HG03575 (cell line): ENCODE data around the gene SNPH.

Experiments used
- ATAC-seq: cut with Tn5 transposase; IDR thresholded peaks from one replicate; pipeline ENCODE4 v1.9.1; 2021; ENCODE audit not compliant: unreplicated experiment, insufficient number of reproducible peaks, low FRiP score; ENCODE audit errors: extremely low read depth

Gene SNPH

DNA sequence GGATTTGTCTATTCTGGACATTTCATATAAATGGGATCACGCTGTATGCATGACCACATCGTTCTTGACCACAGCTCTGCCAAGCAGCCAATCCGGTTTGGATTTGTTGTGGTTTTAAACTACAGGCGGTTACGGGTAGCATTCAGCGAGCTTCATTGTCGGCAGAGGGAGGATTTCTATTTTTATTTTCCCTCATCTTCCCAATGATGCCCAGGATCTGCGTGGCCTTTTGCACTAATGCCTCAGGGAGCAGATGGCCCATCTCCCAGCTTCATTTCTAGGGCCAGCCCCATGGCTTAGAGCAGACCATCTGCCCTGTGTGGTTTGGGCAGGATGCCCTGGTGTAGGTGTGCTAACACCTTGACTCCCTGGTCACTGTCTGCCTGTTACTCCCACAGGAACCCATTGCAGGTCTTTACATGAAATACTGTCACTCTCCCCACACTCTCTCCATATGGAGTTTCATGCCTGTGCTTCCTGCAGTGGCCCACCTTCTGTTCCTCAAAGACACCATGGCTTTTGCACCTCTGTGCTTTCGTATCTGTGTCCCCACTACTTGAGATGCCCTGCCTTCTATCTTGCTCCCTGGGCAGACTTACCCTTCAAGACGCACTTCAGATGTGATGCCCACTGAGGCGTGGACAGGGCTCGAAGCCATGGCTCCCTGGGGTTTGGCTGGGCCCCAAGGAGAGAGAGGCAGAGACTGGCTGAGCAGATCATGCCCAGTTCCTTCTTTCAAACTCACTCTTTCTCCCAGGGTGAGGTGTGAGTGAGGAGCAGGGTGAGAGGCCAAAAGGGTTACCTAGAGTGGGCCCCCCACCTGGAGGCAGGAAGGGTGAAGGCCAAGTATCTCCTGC lies 36.8 kb downstream of the SNPH start:
- no peak for ATAC-seq

DNA sequence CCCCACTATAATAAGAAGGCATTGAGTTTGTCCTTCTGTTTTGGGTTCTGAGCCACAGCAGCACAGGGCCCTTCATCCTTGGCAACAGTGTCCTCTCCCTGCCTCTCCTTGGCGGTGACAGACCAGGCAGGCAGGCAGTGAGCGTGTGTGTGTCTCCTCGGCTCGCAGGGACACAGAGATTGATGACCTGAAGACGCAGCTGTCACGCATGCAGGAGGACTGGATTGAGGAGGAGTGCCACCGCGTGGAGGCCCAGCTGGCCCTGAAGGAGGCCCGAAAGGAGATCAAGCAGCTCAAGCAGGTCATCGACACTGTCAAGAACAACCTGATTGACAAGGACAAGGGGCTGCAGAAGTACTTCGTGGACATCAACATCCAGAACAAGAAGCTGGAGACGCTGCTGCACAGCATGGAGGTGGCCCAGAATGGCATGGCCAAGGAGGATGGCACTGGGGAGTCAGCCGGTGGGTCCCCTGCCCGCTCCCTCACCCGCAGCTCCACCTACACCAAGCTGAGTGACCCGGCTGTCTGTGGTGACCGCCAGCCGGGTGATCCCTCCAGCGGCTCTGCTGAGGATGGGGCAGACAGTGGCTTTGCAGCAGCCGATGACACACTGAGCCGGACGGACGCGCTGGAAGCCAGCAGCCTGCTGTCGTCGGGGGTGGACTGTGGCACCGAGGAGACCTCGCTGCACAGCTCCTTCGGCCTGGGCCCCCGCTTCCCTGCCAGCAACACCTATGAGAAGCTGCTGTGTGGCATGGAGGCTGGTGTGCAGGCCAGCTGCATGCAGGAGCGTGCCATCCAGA lies 38.8 kb downstream of the SNPH start:
- no peak for ATAC-seq

DNA sequence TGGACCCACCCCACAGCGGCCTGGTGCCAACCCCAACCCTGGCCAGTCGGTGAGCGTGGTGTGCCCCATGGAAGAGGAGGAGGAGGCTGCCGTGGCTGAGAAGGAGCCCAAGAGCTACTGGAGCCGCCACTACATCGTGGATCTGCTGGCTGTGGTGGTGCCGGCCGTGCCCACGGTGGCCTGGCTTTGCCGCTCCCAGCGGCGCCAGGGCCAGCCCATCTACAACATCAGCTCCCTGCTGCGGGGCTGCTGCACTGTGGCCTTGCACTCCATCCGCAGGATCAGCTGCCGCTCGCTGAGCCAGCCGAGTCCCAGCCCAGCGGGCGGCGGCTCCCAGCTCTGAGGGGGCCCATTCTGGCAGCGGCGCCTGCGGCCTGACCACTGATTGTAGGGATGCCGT lies 39.6 kb downstream of the SNPH start:
- ATAC-seq = no peak

DNA sequence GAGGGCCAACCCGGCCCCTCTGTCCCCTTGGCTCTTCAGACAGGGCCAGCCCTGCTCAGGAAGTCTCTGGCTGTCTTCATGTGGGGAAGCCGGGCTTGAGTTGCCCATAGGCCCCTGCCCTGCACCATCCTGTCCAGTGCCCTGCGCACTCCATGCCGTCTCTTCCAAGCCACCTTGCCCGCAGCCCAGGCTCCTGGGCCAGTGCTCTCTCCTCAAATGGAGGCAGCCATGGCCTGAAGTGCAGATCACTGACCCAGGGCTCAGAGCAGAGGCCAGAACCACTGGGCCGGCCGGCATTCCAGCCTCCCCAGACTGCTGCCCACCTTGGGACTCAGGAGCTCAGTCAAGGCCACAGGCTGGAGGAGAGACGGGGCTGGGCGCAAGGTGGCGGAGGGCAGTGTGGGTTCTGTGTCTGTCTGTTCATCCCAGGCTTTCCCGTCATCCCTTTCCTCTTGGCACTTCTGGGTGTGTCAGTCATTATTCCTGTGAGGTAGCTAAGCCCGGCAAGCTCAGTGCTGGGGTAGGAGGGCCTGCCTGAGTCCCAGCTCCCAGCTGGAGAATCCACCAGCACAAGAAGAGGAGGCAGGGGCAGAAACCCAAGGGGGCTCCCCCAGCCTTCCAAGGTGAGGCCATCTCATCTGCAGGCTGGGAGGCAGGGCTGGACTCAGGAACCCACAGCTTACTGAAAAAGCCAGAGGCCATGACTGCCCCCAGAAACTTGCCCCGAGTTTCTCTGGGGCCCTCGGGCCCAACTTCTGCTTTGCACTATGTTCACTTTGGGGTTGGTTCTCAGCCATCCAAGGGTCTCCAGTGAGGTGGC lies 40.4 kb downstream of the SNPH start:
- ATAC-seq = no peak

DNA sequence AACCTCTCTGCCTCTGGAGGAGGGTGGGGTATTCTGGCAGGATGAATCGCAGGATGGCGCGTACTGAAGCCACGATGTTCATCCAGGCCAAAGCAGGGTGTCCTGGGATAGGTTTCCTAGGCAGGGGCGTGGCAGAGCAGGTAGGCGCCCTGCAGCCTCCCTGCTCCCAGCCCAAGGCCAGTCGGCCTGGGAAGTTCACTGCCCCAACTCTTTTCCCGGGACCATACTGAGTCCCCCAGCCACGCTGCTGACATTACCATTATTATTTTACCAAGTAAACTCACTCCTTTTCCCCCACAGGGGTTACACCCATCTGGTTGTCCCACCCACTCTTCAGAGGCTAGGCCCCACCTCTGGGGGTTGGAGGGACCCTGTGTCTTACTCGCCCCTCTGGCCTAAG lies 41.1 kb downstream of the SNPH start:
- ATAC-seq = no peak

DNA sequence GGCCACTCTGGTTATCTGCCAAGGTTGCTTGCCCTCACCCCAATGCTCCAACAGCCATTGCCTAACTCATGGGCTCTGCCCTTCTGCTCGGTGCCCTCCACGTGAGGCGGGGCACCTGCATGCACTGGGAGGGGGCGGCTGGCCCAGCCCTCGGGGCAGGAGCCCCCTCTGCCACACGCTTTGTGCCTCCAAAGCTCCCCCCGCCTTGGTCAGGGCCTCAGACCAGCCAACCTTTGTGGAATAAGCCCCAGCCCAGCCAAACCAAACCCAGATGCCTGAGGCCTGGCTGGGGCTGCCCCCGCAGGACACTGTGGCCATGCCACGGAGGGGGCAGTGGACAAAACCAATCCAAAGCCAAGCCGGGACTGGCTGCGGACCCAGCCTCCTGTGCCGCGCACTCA lies 41.5 kb downstream of the SNPH start:
- ATAC-seq = no peak

DNA sequence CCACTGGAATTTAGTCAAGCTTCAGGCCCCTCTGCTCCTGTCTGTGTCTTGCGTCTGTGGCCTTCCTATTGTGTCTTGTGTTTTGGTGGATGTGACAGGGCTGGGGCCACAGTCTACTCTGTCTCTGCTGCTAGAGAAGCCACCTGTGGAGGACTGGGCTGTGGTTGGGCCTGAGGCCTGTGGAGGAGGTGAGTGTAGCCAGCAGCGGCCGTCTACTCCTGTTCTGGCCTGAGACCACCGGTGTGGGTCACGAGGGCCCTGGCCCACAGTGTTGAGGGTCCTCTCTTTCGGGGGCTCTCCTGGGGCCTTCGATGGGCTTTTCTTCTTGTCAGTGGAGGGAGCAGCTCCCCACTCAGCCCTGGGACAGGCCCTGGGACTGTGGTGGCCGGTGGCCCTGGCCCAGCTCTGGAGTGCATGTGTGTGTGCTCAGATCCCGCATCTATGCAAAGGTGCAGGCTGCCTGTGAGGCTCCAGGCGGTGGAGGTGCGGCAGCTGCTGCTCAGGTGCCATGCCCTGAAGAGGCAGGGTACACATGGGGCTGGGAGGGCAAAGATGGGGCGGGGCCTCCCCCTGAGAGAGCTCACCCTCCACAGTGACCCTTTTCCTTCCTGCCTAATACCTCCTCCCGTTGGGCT lies 42.1 kb downstream of the SNPH start:
- no peak for ATAC-seq

DNA sequence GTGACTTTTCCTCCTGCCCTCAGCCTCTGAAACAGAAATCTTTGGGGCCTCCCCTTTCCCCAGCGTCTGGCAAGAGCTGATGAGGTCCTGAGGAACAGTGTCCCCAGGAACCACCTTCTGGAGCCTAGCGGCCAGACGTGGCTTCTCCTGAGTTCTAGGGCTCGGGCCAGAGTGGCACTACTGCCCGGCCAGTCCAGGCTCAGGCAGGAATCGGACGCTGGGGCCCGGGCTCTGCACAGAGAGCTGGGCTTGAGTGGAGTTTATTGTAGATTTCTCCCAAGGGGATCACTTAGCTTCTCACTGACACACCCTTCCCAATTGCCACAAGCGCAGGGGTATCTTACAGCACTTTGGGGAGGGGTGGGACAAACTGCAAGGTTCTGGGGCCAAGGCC lies 42.6 kb downstream of the SNPH start:
- ATAC-seq = no peak

DNA sequence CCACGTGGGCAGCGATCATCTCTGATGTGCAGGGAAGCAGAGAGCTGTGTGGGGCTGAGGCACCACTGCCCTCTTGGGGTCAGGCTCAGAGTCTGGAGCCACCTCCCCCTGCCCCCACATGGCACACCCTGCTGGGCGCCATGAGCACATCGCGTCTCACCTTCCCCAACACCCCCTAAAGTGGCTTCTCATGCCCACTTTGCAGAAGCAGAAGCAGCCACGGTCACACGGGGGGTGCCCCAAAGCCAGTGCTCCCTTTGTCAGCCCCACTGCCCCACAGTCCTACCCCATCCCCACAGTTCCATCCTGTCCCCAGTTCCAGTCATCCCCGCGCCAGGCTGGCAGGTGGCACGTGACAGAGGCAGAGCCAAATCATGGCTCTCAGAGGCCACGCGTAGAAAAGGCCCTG lies 43.3 kb downstream of the SNPH start:
- no peak for ATAC-seq

DNA sequence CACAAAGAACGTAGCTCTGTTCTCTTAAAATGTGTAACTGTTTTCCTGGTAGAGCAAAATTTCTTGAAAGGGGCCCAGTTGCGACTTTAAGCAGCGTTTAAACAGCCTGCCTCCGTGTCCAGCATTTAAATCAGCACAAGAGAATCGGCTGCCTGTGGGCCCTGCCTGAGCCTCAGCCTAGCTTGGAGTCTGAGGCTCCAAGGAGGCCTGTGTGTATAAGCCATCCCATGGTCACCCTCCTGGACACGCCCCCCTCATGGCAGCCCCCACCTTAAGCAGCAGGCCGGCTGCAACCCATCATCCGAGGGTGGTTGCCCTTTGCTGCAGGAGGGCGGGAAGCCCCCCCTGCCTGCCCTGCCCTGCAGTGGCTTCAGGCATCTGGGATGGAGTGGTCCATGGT lies 44.0 kb downstream of the SNPH start:
- no peak for ATAC-seq

DNA sequence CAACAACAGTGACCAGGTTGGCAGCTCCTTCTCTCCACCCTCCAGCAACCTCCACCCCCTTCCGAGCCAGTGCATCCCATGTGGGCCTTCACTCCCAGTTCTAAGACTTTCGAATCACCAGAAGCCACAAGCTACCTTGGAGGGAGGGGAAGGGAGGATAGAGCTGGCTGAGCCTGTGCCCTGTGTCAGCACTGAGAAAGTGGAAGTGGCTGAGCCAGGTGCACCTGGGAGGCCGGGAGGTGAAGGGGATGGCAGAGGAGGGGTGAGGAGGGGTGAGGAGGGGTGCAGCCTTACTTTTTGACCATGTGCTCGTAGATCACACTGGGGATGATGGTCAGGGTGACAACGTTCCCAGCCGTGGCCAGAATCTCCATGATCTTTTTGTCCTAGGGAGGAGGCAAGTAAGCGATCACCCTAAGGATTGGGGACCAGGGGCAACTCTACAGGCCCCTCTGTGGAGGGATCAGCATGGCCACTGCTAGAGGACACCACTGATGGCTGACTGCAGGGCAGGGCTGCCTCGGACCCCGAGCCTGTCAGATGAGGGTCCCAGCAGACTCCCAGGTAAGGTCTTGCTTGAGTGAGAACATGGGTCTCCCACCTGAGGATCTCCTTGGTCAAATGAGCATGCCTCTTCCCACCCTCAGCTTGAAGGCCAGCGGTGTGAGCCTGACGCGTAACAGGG lies 44.6 kb downstream of the SNPH start:
- ATAC-seq = no peak

DNA sequence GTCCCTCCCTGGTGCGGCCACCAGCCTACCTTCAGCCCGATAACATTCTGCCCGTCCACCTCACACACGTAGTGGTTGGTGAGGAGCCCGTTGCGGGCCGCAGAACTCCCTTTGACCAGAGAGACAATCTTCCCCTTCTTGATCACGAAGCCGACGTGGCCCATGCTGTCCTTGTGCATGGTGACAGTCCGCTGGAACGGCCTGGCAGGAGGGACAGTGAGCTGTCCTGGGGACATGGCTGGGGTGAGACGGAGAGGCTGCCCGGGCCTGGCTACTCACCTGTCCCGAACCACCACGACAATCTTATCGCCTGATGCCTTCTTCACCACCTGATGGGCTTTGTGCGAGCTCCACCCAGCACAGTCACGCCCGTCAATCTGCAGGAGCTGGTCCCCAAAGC lies 46.2 kb downstream of the SNPH start:
- no peak for ATAC-seq

DNA sequence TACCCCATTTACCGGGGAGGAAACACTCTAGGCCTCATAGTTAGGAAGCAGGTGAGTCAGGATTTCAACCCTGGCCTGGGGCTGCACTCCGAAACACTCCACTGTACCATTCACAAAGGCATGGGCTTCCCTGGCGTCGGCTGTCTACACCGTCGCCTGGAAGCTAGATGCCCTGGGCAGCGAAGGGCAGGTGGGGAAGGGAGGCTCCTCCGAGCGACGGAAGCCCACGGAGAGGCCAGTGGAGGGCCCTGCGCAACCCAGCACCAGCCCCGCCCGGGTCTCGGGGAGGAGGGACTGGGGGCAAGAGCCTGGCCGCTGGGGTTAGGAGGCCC lies 46.8 kb downstream of the SNPH start:
- ATAC-seq = no peak

DNA sequence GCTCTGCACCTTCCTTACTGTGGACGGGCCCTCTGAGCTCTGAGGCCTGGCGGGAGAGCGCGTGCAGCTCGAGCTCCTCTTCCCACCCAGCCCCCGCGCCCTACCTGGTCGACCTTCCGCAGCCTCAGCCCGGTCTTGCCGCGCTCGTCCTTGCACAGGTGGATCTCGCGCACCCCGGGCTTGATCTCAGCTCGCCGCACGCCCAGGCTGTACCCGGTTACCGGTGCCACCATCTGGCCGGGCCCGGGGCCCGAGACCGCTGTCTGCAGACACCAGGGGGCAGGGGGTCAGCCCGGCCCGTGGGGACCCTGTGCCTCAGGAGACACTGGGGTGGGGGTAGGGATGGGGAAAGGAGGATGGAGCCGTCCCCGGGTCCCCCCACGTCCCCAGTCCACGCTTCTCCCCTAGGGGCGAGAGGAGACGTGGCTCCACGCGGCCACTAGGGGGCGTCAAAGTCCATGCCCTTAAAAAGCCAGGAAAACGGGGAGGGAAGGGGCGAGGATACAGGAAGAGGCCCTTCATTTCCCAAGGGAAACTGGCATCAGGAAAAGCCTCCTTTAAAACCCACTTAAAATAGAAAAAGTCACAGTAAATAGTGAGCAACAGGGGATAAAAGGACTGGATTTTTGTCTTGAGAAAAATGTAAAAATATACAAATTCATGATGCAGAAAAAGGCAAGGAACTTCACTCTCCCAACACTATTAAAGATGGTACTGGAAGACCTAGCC lies 47.3 kb downstream of the SNPH start:
- ATAC-seq = no peak

DNA sequence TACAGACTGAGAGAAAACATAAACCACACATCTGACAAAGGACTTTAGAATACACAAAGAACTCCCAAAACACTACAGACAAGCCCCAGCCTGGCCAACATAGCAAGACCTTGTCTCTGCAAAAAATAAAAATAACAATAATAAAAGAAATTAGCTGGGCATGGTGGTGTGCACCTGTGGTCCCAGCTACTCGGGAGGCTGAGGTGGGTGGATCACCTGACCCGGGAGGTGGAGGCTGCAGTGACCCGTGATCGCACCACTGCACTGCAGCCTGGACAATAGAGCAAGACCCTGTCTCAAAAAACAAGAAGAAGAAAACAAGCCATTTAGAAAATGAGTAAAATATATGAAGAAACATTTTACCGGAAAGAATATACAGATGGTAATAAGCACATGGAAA lies 49.7 kb downstream of the SNPH start:
- no peak for ATAC-seq

DNA sequence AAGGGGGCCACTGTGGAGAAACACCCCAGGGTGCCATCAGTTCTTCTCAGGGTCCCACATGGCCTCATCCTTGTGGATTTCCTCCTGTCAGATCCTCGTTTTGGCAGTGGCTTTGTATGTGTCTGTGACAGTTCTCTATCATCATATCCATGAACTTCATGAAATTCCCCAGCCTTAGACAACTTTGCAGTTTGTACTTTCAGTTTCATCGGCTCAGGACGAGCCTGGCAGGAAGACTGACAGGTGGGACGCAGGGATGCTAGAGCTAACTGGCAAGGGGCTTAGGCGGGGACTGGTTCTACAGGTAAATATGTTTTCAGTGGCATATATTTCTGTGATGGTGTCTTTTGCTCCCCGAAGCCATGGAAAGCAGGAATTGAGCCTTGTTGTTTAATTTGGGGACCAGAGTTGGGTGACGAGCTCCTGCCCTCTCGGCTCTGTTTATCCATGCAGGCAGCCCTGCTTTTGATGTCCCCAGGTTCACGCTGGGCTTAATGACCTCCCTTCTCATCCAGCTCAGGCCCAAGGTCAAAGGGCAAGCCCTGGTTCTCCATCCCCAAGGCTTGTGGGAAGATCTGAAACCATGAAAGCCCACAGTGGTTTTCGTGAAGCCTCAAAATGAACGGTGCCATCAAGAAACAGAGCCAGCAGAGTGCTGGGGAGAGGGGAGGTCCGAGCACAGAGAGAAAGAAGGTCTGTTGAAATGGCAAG lies 51.6 kb downstream of the SNPH start:
- ATAC-seq = no peak

DNA sequence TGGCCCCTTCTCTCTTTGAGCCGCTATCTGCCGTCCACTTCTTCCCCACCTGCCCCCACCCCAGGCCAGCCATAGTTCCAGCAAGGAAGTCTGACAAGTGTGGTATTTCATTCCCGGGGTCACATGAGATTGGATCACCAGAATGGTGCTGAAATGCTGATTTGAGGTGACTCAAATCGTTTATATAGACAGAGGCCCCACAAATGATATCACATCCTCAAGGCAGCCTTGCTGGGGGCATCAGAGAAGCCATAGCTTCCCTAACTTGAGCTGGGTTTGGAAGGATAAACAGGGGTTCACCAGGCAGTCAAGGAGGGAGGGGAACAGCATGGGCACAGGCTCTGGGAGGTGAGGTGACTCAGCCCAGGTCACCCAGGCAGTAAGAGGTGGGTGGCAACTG lies 53.0 kb downstream of the SNPH start:
- no peak for ATAC-seq

DNA sequence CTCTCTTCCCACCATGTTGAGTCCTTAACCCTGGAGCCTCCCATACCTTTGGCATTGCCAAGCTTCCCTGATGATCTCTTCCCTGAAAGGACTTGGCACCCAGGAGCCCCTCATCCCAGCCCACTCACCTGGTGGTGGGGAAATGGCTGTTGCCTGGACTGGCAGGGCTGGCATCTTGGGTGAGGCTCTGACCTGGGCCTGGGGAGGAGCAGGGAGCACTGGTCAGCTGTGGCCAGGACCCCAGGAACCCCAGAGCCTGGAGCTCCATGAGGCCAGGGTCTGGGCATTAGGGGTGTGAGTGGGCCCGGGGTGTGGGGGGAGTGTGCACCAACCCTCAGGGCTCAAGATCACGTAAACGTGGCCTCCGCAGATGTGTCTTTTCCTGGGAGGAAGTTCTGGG lies 53.4 kb downstream of the SNPH start:
- no peak for ATAC-seq
